HUES48 (cell line): Measurements from ENCODE around the gene GKN1.

Experiments
- H3K27ac ChIP-seq: one replicate; pipeline ENCODE4 v1.7.0; 2013; ENCODE audit warnings: low read depth, low read length, inconsistent platforms
- H3K27me3 ChIP-seq: 2 replicates; pipeline ENCODE4 v1.6.1; 2013; ENCODE audit warnings: mild to moderate bottlenecking, low read length; ENCODE audit not compliant: control insufficient read depth, insufficient read depth
- H3K36me3 ChIP-seq: 2 replicates; pipeline ENCODE4 v1.6.1; 2013; ENCODE audit warnings: low read length; ENCODE audit not compliant: control insufficient read depth, insufficient read depth
- H3K4me1 ChIP-seq: 2 replicates; pipeline ENCODE4 v1.6.1; 2013; ENCODE audit warnings: mild to moderate bottlenecking, low read length; ENCODE audit not compliant: control insufficient read depth, insufficient read depth
- H3K4me3 ChIP-seq: 2 replicates; pipeline ENCODE4 v1.5.1; 2013; ENCODE audit warnings: mild to moderate bottlenecking, low read depth, low read length
- H3K9ac ChIP-seq: 2 replicates; pipeline ENCODE4 v1.6.1; 2013; ENCODE audit warnings: mild to moderate bottlenecking, low read depth, low read length, moderate library complexity
- H3K9me3 ChIP-seq: 2 replicates; pipeline ENCODE4 v1.6.1; 2013; ENCODE audit warnings: low read length; ENCODE audit not compliant: control insufficient read depth, insufficient read depth

Gene GKN1

DNA sequence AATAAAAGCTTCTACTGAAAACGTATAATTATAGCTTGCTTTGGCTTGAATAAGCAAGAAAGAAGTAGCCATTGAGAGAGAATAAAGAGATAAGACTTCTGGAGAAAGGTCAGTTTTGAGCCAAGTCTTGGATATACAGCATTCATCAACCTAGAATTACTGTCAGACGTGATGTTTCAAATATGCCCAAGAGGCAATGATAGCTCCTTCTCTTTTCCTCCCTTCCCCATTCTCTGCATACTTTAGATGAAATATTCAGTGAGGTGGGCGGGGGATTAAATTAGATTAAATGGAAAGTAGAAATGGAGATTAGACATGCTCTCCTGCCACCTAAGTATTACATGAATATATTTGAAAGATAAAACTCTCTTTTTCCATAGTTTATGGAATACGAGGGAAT is 47.3 kb downstream of the GKN1 start:
- Histone ChIP-seq H3K36me3 (no peaks in the 10 kb centered on the region), H3K27ac (no peak overlapping the region), H3K4me3 (no peak overlapping the region), H3K9me3 (no peaks in the 10 kb centered on the region), H3K27me3 (no peaks in the 10 kb centered on the region), H3K9ac (no peak overlapping the region), H3K4me1 (peaks cover 13% of the 10 kb centered on the region)

DNA sequence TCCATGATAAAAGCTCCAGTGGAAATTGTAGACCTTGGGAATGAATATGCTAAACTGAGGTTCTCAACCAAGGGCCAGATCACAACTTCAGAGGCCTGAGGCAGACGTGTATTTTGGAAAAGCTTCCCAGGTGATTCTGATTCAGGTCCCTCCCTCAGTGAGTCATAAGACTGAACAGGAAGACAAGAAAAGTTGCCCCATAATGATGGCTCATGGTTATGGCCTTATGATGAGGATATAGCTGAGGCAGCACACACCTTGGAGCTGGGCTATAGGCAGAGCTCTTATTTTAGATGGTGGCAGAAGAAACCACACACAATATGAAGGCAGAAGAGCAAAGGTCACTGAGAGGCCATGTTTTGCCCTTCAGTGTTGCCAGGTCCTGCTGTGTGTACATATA is 48.1 kb downstream of the GKN1 start:
- Histone ChIP-seq H3K27me3 (no peaks in the 10 kb centered on the region), H3K9me3 (no peaks in the 10 kb centered on the region)

DNA sequence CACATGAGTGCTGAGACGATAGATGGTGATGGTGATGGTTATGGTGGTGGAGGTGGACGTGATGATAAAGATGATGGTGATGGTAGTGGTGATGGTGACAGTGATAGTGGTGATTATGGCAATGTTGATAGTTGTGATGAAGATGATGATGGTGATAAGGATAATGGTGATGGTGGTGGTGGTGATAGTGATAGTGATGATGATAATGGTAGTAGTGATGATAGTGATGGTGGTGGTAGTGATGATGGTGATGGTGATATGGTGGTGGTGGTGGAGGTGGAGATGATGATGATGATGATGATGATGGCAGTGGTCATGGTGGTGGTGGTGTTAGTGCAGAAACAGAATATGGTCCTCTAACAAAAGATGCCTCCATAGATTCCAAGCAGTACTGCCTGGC is 48.8 kb downstream of the GKN1 start:
- Histone ChIP-seq H3K36me3 (no peaks in the 10 kb centered on the region), H3K9me3 (no peaks in the 10 kb centered on the region), H3K9ac (no peak overlapping the region), H3K27ac (no peak overlapping the region), H3K4me1 (peaks cover 13% of the 10 kb centered on the region), H3K27me3 (no peaks in the 10 kb centered on the region), H3K4me3 (no peak overlapping the region)

More for the DNA sequence above, 48.1 kb downstream of the GKN1 start:
- Histone ChIP-seq H3K4me1 (peaks cover 13% of the 10 kb centered on the region), H3K4me3 (no peak overlapping the region), H3K36me3 (no peaks in the 10 kb centered on the region), H3K9ac (no peak overlapping the region), H3K27ac (no peak overlapping the region)

DNA sequence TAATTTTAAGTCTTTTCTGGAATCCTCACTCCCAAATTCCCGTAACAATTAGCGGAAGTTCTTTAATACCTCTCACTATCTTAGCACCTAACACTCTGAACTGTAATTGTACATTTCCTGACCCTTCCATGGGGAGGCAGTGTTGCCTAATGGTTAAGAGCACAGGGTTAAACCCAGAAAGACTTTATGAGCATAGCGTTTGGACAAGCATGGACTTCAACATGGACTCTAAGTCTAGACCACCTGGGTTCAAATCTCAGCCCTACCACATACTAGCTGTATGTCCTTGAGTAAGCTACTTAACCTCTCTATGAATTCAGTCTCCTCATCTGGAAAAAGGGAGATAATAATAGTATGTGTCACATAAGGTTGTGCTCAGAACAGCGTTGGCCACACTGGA is 51.6 kb downstream of the GKN1 start:
- Histone ChIP-seq H3K9me3 (no peaks in the 10 kb centered on the region), H3K4me1 (peaks cover 6% of the 10 kb centered on the region), H3K36me3 (no peaks in the 10 kb centered on the region), H3K27ac (no peak overlapping the region), H3K9ac (no peak overlapping the region), H3K27me3 (no peaks in the 10 kb centered on the region), H3K4me3 (no peak overlapping the region)

DNA sequence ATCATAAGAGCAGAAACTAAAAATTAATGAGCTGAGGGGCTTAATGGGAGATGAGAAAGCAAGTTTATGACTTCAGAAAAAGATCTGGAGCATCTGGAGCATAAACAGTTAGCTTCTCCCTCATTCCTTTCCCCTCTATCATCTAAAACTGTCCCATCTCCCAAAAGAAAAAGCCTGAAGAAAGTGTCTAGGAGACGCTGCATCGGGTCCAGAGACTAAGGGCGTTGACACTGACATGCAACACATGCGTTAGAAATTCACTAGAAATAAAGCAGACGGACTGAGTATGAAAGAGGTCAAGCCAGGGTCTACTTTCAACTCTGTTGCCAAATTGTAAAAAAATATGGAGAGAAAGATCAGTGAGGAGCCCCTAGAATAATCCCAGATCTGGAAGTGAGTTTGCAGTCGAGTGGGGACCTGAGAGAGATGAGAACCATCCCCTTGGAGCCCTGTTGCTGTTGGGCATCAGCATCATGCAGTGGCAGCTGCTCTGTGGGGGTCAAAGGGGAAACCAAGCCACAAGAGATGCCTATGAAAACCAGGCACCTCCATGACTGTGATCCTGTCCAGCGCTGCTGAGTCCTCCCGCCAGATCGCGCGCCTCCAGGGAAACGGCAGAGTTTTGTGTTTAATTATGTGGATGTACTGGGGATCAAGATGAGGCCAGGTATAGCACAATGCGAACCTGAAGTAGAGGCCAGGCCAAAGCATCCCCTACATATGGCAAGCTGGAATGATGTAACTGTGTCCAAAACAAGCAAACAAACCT is 52.4 kb downstream of the GKN1 start:
- Histone ChIP-seq H3K27ac (no peak overlapping the region), H3K4me3 (no peak overlapping the region), H3K9ac (no peak overlapping the region), H3K36me3 (no peaks in the 10 kb centered on the region), H3K9me3 (no peaks in the 10 kb centered on the region), H3K4me1 (peaks cover 3% of the 10 kb centered on the region; the same call in 1 of the 2 replicates), H3K27me3 (no peaks in the 10 kb centered on the region)
